ENCODE measurements around the gene KLHDC3. TPM values are rescaled to one million over a fixed set of nuclear protein-coding genes. Genes with fewer than 3 reads are reported as not detected.

KLHDC3 gene
- total RNA-seq, 1 experiment from 2014 or later, result 35.6 TPM

GRCh38 chr6:42971746-42972327 is 42.2 kb upstream of the KLHDC3 start:
- TF ChIP-seq CTCF (IDR thresholded peaks at IDR 0.05; ENCODE audit: unreplicated experiment), result no peak
- intact Hi-C loops (cut with micrococcal nuclease), result no loop called here

GRCh38 chr6:42973926-42974325 is 40.1 kb upstream of the KLHDC3 start:
- ChIA-PET POLR2A (interaction anchor here (1.6 to 3.1 kb wide), 2 partner anchors 10 to 11 kb away, joined by 5 to 22 read pairs; partner anchors contain the start of gene PPP2R5D), CTCF (interaction anchor here (0.6 to 2.9 kb wide), 3 partner anchors 10 to 291 kb away, joined by 4 to 11 read pairs (median 5); no protein-coding TSS in a partner anchor)
- no TSS peak for BruUV-seq (replicated peaks)

More at GRCh38 chr6:42971746-42972327, 42.2 kb upstream of the KLHDC3 start:
- no peaks in the 10 kb centered on the region for H3K9me3 Mint-ChIP-seq (ENCODE audit: unreplicated experiment)
- CTCF ChIA-PET, result interaction anchor here (1.0 kb wide), 1 partner anchor 70 kb away, joined by 3 read pairs; no protein-coding TSS in a partner anchor
- H3K4me3 Mint-ChIP-seq (ENCODE audit: unreplicated experiment), result no peak overlapping the region
- POLR2A ChIA-PET, result interaction anchor here (0.5 to 1.9 kb wide), 8 partner anchors 7 to 400 kb away, joined by 3 to 10 read pairs (median 4); partner anchors contain the start of genes PEX6 and PPP2R5D
- H3K36me3 Mint-ChIP-seq (ENCODE audit: insufficient read depth, unreplicated experiment), result peaks cover 33% of the 10 kb centered on the region
- BruUV-seq (replicated peaks), result no TSS peak
- no peak for DNase-seq (ENCODE audit: unreplicated experiment)
- no peak overlapping the region for H3K27ac Mint-ChIP-seq (ENCODE audit: low read depth, unreplicated experiment)
- peaks cover 10% of the 10 kb centered on the region for H3K4me1 Mint-ChIP-seq (ENCODE audit: insufficient read depth, unreplicated experiment)
- H3K27me3 Mint-ChIP-seq (ENCODE audit: insufficient read depth, unreplicated experiment), result no peaks in the 10 kb centered on the region

GRCh38 chr6:42974919-42975505 is 39.0 kb upstream of the KLHDC3 start:
- Mint-ChIP-seq H3K27ac (ENCODE audit: low read depth, unreplicated experiment) (no peak overlapping the region), H3K4me1 (ENCODE audit: insufficient read depth, unreplicated experiment) (peaks cover 22% of the 10 kb centered on the region), H3K36me3 (ENCODE audit: insufficient read depth, unreplicated experiment) (peaks cover 58% of the 10 kb centered on the region), H3K9me3 (ENCODE audit: unreplicated experiment) (no peaks in the 10 kb centered on the region), H3K4me3 (ENCODE audit: unreplicated experiment) (no peak overlapping the region), H3K27me3 (ENCODE audit: insufficient read depth, unreplicated experiment) (no peaks in the 10 kb centered on the region)
- ChIA-PET POLR2A (interaction anchor here (0.5 to 3.1 kb wide), 7 partner anchors 9 to 93 kb away, joined by 3 to 22 read pairs (median 3); partner anchors contain the start of genes KLHDC3, MEA1 and PPP2R5D), CTCF (interaction anchor here (0.6 to 2.9 kb wide), 3 partner anchors 11 to 70 kb away, joined by 3 to 11 read pairs (median 3); no protein-coding TSS in a partner anchor)
- no TSS peak for BruUV-seq (replicated peaks)
- DNase-seq (ENCODE audit: unreplicated experiment), result no peak
- intact Hi-C loops (cut with micrococcal nuclease), result no loop called here
- TF ChIP-seq CTCF (IDR thresholded peaks at IDR 0.05; ENCODE audit: unreplicated experiment), result no peak

More at GRCh38 chr6:42973926-42974325, 40.1 kb upstream of the KLHDC3 start:
- Mint-ChIP-seq H3K9me3 (ENCODE audit: unreplicated experiment) (no peaks in the 10 kb centered on the region), H3K4me3 (ENCODE audit: unreplicated experiment) (no peak overlapping the region), H3K27ac (ENCODE audit: low read depth, unreplicated experiment) (no peak overlapping the region), H3K4me1 (ENCODE audit: insufficient read depth, unreplicated experiment) (peaks cover 14% of the 10 kb centered on the region), H3K36me3 (ENCODE audit: insufficient read depth, unreplicated experiment) (peaks cover 50% of the 10 kb centered on the region), H3K27me3 (ENCODE audit: insufficient read depth, unreplicated experiment) (no peaks in the 10 kb centered on the region)
- no peak for TF ChIP-seq CTCF (IDR thresholded peaks at IDR 0.05; ENCODE audit: unreplicated experiment)
- no peak for DNase-seq (ENCODE audit: unreplicated experiment)
- intact Hi-C loops (cut with micrococcal nuclease), result no loop called here

GRCh38 chr6:42978487-42978838 is 35.6 kb upstream of the KLHDC3 start:
- BruUV-seq (replicated peaks), result no TSS peak
- Mint-ChIP-seq H3K4me1 (ENCODE audit: insufficient read depth, unreplicated experiment) (peaks cover 15% of the 10 kb centered on the region), H3K36me3 (ENCODE audit: insufficient read depth, unreplicated experiment) (peaks cover 49% of the 10 kb centered on the region), H3K9me3 (ENCODE audit: unreplicated experiment) (no peaks in the 10 kb centered on the region), H3K4me3 (ENCODE audit: unreplicated experiment) (peak overlapping the region; percentile 87), H3K27me3 (ENCODE audit: insufficient read depth, unreplicated experiment) (no peaks in the 10 kb centered on the region), H3K27ac (ENCODE audit: low read depth, unreplicated experiment) (peak overlapping the region; percentile 91)
- no peak for TF ChIP-seq CTCF (IDR thresholded peaks at IDR 0.05; ENCODE audit: unreplicated experiment)
- intact Hi-C loops (cut with micrococcal nuclease), result loop anchor here (2.0 kb wide), 1 partner anchor 50 kb away; the partner anchor contains the start of gene CNPY3
- ChIA-PET CTCF (interaction anchor here (0.6 to 1.5 kb wide), 6 partner anchors 14 to 165 kb away, joined by 3 to 6 read pairs (median 3); no protein-coding TSS in a partner anchor), POLR2A (interaction anchor here (0.5 to 3.5 kb wide), 23 partner anchors 8 to 321 kb away, joined by 3 to 69 read pairs (median 8); partner anchors contain the start of genes CNPY3, CUL7, GNMT and KLC4)
- DNase-seq (ENCODE audit: unreplicated experiment), result peak; percentile 47

All from MCF 10A (cell line).